Caco-2 (cell line): ENCODE measurements around the gene LYPD4. TPM values are rescaled to one million over a fixed set of nuclear protein-coding genes. Genes with fewer than 3 reads are reported as not detected.

ENCODE experiments used
- BruUV-seq: library from RNA; stranded (reverse); fragments of 400-500 nt; replicated peaks from 2 replicates; lab custom pipeline; 2021; lab: Mats Ljungman, UMichigan
- CTCF ChIA-PET: fragments of 300-600 bp; sonication (Branson Sonifier 250); formaldehyde crosslinking; loops from one replicate; lab custom pipeline; 2022; ENCODE audit warnings: antibody characterized with exemption; lab: Charles Lee
- POLR2A ChIA-PET: fragments of 300-600 bp; sonication (Branson Sonifier 250); formaldehyde crosslinking; loops from one replicate; lab custom pipeline; 2022; ENCODE audit warnings: antibody characterized with exemption; lab: Charles Lee
- DNase-seq, 2 experiments: peaks; one replicate each; pipeline versions ENCODE4 v3.0.0 to v3.0.0-alpha.2; 2020 to 2022
- H3K27me3 ChIP-seq: replicated peaks from 2 replicates; pipeline ENCODE4 v1.6.0; 2011; ENCODE audit warnings: low read length; ENCODE audit not compliant: control insufficient read depth, insufficient read depth
- H3K36me3 ChIP-seq: 2 replicates; pipeline ENCODE4 v1.5.1; 2011; ENCODE audit warnings: low read length; ENCODE audit not compliant: control insufficient read depth, insufficient read depth
- H3K4me1 ChIP-seq: fragments of 250-450 bp; sonication (Bioruptor Pico); 2 replicates; pipeline ENCODE4 v1.5.1; 2020; ENCODE audit warnings: mild to moderate bottlenecking
- H3K4me3 ChIP-seq: 2 replicates; pipeline ENCODE4 v1.5.1; 2011; ENCODE audit warnings: low read depth, mild to moderate bottlenecking, control low read depth, low read length
- H3K9me3 ChIP-seq: fragments of 250-450 bp; sonication (Bioruptor Pico); 2 replicates; pipeline ENCODE4 v1.5.1; 2020; ENCODE audit warnings: mild to moderate bottlenecking, moderate library complexity
- H3K27ac Mint-ChIP-seq: one replicate; pipeline ENCODE4 v1.8.0; 2022; ENCODE audit warnings: mixed read lengths; ENCODE audit not compliant: unreplicated experiment
- H3K27me3 Mint-ChIP-seq: one replicate; pipeline ENCODE4 v1.8.0; 2022; ENCODE audit warnings: mixed read lengths; ENCODE audit not compliant: insufficient read depth, unreplicated experiment
- H3K36me3 Mint-ChIP-seq: one replicate; pipeline ENCODE4 v1.8.0; 2022; ENCODE audit warnings: mild to moderate bottlenecking, mixed read lengths; ENCODE audit not compliant: insufficient read depth, unreplicated experiment
- H3K4me1 Mint-ChIP-seq: one replicate; pipeline ENCODE4 v1.8.0; 2022; ENCODE audit warnings: low read depth, mixed read lengths; ENCODE audit not compliant: unreplicated experiment
- H3K4me3 Mint-ChIP-seq: one replicate; pipeline ENCODE4 v1.8.0; 2022; ENCODE audit warnings: mild to moderate bottlenecking, moderate library complexity, mixed read lengths; ENCODE audit not compliant: unreplicated experiment
- H3K9me3 Mint-ChIP-seq: one replicate; pipeline ENCODE4 v1.8.0; 2022; ENCODE audit warnings: mixed read lengths; ENCODE audit not compliant: unreplicated experiment
- CTCF ChIP-seq, 2 experiments: fragments of 200-600 bp in 1 of 2; IDR thresholded peaks; 1 replicate in 1 of 2; 2 replicates in 1 of 2; pipeline versions ENCODE4 v1.5.1 to v1.8.0; 2011 to 2022; ENCODE audit warnings: antibody characterized with exemption in 1 of 2, control low read depth in 1 of 2, inconsistent platforms in 1 of 2, low read depth in 1 of 2, low read length in 1 of 2, mild to moderate bottlenecking in 1 of 2, moderate library complexity in 1 of 2; ENCODE audit not compliant: insufficient read depth in 1 of 2, severe bottlenecking in 1 of 2, unreplicated experiment in 1 of 2
- intact Hi-C: fragments of 100-400 bp; cut with micrococcal nuclease; formaldehyde crosslinking; loops from one replicate; pipeline ENCODE4 v1.10.0; 2022; ENCODE audit not compliant: unreplicated experiment
- total RNA-seq: library from RNA; stranded (reverse); gene quantifications from 2 replicates; pipeline ENCODE4 v1.2.3, GENCODE V29; 2022

The LYPD4 gene
- total RNA-seq, 1 experiment from 2014 or later: not detected

GRCh38 chr19:41871573-41872383 lies 27.3 kb upstream of the LYPD4 start:
- Mint-ChIP-seq H3K9me3 (no peaks in the 10 kb centered on the region), H3K27ac (peak overlapping the region; percentile 88), H3K36me3 (peaks cover 76% of the 10 kb centered on the region), H3K4me1 (peaks cover 14% of the 10 kb centered on the region), H3K4me3 (no peak overlapping the region), H3K27me3 (no peaks in the 10 kb centered on the region)
- Histone ChIP-seq H3K9me3 (no peaks in the 10 kb centered on the region), H3K27me3 (no peaks in the 10 kb centered on the region), H3K4me3 (no peak overlapping the region), H3K4me1 (peaks cover 20% of the 10 kb centered on the region), H3K36me3 (peaks cover 6% of the 10 kb centered on the region)
- CTCF ChIA-PET: interaction anchor here (1.6 to 2.3 kb wide), 3 partner anchors 13 to 87 kb away, joined by 3 to 18 read pairs (median 3); partner anchors contain the start of gene RABAC1
- no peak for DNase-seq
- intact Hi-C loops: loop anchor here (2.0 kb wide), 1 partner anchor 15 kb away; no protein-coding TSS in a partner anchor
- POLR2A ChIA-PET: no interaction called here
- BruUV-seq: no TSS peak
- no peak for TF ChIP-seq CTCF (IDR thresholded peaks at IDR 0.05; ENCODE audit: insufficient read depth in 1 of 2, low read depth in 1 of 2, low read length in 1 of 2, severe bottlenecking in 1 of 2, unreplicated experiment in 1 of 2)

GRCh38 chr19:41870401-41870873 lies 26.0 kb upstream of the LYPD4 start:
- Histone ChIP-seq H3K9me3 (no peaks in the 10 kb centered on the region), H3K36me3 (peaks cover 6% of the 10 kb centered on the region), H3K4me3 (no peak overlapping the region), H3K27me3 (no peaks in the 10 kb centered on the region), H3K4me1 (peaks cover 20% of the 10 kb centered on the region)
- ChIA-PET CTCF (interaction anchor here (0.7 to 1.7 kb wide), 3 partner anchors 14 to 230 kb away, joined by 3 read pairs; partner anchors contain the start of gene RABAC1), POLR2A (interaction anchor here (1.3 kb wide), 1 partner anchor 10 kb away, joined by 18 read pairs; the partner anchor contains the start of gene RPS19)
- Mint-ChIP-seq H3K4me1 (peaks cover 14% of the 10 kb centered on the region), H3K36me3 (peaks cover 90% of the 10 kb centered on the region), H3K27ac (peak overlapping the region; percentile 15), H3K27me3 (no peaks in the 10 kb centered on the region), H3K9me3 (no peaks in the 10 kb centered on the region), H3K4me3 (no peak overlapping the region)
- DNase-seq: no peak
- no TSS peak for BruUV-seq
- no peak for TF ChIP-seq CTCF (IDR thresholded peaks at IDR 0.05; ENCODE audit: insufficient read depth in 1 of 2, low read depth in 1 of 2, low read length in 1 of 2, severe bottlenecking in 1 of 2, unreplicated experiment in 1 of 2)
- intact Hi-C loops: no loop called here

- H3K27ac Mint-ChIP-seq: no peak overlapping the region
- Histone ChIP-seq H3K4me1 (peaks cover 20% of the 10 kb centered on the region), H3K9me3 (no peaks in the 10 kb centered on the region), H3K27me3 (no peaks in the 10 kb centered on the region), H3K36me3 (peaks cover 10% of the 10 kb centered on the region), H3K4me3 (no peak overlapping the region)
- peaks cover 100% of the 10 kb centered on the region for H3K36me3 Mint-ChIP-seq
- intact Hi-C loops: no loop called here
- no TSS peak for BruUV-seq
- H3K4me3 Mint-ChIP-seq: no peak overlapping the region
- DNase-seq: peak in 1 of 2 experiments; percentile 40
- H3K9me3 Mint-ChIP-seq: no peaks in the 10 kb centered on the region
- H3K27me3 Mint-ChIP-seq: no peaks in the 10 kb centered on the region
- POLR2A ChIA-PET: interaction anchor here (0.7 kb wide), 1 partner anchor 502 kb away, joined by 5 read pairs; no protein-coding TSS in a partner anchor
- CTCF ChIA-PET: no interaction called here
- TF ChIP-seq CTCF (IDR thresholded peaks at IDR 0.05; ENCODE audit: insufficient read depth in 1 of 2, low read depth in 1 of 2, low read length in 1 of 2, severe bottlenecking in 1 of 2, unreplicated experiment in 1 of 2): no peak
- H3K4me1 Mint-ChIP-seq: peaks cover 14% of the 10 kb centered on the region
These were observed 25.0 kb upstream of the LYPD4 start for GRCh38 chr19:41869374-41869955.
